OCI-LY3 (cell line): ENCODE results near the gene VPS8.

Experiments used
- CTCF ChIP-seq: fragments of 200-600, 300-600 bp; sonication (generic); IDR thresholded peaks from 2 replicates; pipeline ENCODE4 v1.5.1; 2014; ENCODE audit warnings: antibody characterized with exemption, low read length, low read depth
- EZH2phosphoT487 ChIP-seq: fragments of 200-600 bp; shearing (Covaris generic); IDR thresholded peaks from 2 replicates; pipeline ENCODE4 v1.6.1; 2018; ENCODE audit warnings: antibody characterized with exemption, mixed run types, low read depth

GRCh38 chr3:185052631-185053030, 240.7 kb downstream of the VPS8 start:
- no peak for TF ChIP-seq CTCF
- TF ChIP-seq EZH2phosphoT487 = no peak
